ENCODE measurements around the gene LRR1.

GRCh38 chr14:49578141-49578540 lies 20.6 kb upstream of the LRR1 start:
- TF ChIP-seq CTCF (IDR thresholded peaks at IDR 0.05) (no peak), POLR2A (IDR thresholded peaks at IDR 0.05) (no peak), POLR2AphosphoS5 (IDR thresholded peaks at IDR 0.05; ENCODE audit: insufficient read depth in 1 of 2, low read depth in 1 of 2) (no peak)

All from vagina (tissue), 2 donors.